GM12874 (cell line): ENCODE results near the gene LRRC1.

Source experiments
- CTCF ChIP-seq: IDR thresholded peaks from 2 replicates; pipeline ENCODE4 v1.5.1; 2011; ENCODE audit warnings: low read depth, mild to moderate bottlenecking, control low read depth, low read length, moderate library complexity; ENCODE audit not compliant: insufficient read depth

Gene LRRC1

GRCh38 chr6:53938810-53939209 is 144.0 kb downstream of the LRRC1 start:
- TF ChIP-seq CTCF, result no peak

- TF ChIP-seq CTCF, result no peak
Observed at GRCh38 chr6:53939830-53940229, 145.0 kb downstream of the LRRC1 start.

- TF ChIP-seq CTCF, result no peak
Observed at GRCh38 chr6:53943395-53943794, 148.6 kb downstream of the LRRC1 start.

- no peak for TF ChIP-seq CTCF
Observed at GRCh38 chr6:53944091-53944490, 149.3 kb downstream of the LRRC1 start.

GRCh38 chr6:53944543-53944942 is 149.7 kb downstream of the LRRC1 start:
- no peak for TF ChIP-seq CTCF

- no peak for TF ChIP-seq CTCF
Observed at GRCh38 chr6:53945765-53946407, 151.1 kb downstream of the LRRC1 start.

GRCh38 chr6:53947780-53948179 is 153.0 kb downstream of the LRRC1 start:
- no peak for TF ChIP-seq CTCF
